ENCODE measurements around the gene TIMP1. TPM values are rescaled to one million over a fixed set of nuclear protein-coding genes. Genes with fewer than 3 reads are reported as not detected.
A peak's percentile ranks its signal among the peaks of the same experiment; 100 is the strongest.

The TIMP1 gene
- total RNA-seq, 1 experiment from 2014 or later, result 3.9 TPM

- intact Hi-C loops (cut with micrococcal nuclease; ENCODE audit: unreplicated experiment), result no loop called here
- Histone ChIP-seq H3K4me1 (0 out of 2 replicates have a peak, but pooled peaks cover 5% of the 10 kb centered on the region), H3K36me3 (ENCODE audit: control insufficient read depth, insufficient read depth, low read length) (no peaks in the 10 kb centered on the region), H3K27me3 (replicated peaks; ENCODE audit: control insufficient read depth, insufficient read depth, low read length) (no peaks in the 10 kb centered on the region), H3K4me3 (ENCODE audit: low read depth, low read length) (no peak overlapping the region), H3K9me3 (no peaks in the 10 kb centered on the region)
- BruUV-seq (replicated peaks), result no TSS peak
- Mint-ChIP-seq H3K4me1 (ENCODE audit: low read depth, unreplicated experiment) (no peaks in the 10 kb centered on the region), H3K36me3 (ENCODE audit: insufficient read depth, unreplicated experiment) (no peaks in the 10 kb centered on the region), H3K27ac (ENCODE audit: unreplicated experiment) (no peak overlapping the region), H3K4me3 (ENCODE audit: unreplicated experiment) (no peak overlapping the region), H3K27me3 (ENCODE audit: insufficient read depth, unreplicated experiment) (no peaks in the 10 kb centered on the region), H3K9me3 (ENCODE audit: unreplicated experiment) (no peaks in the 10 kb centered on the region)
- ChIA-PET CTCF (no interaction called here), POLR2A (interaction anchor here (0.5 to 1.2 kb wide), 2 partner anchors 13 to 1055 kb away, joined by 4 to 8 read pairs; no protein-coding TSS in a partner anchor)
- no peak for DNase-seq
- no peak for TF ChIP-seq CTCF (IDR thresholded peaks at IDR 0.05; ENCODE audit: insufficient read depth in 1 of 2, low read depth in 1 of 2, low read length in 1 of 2, severe bottlenecking in 1 of 2, unreplicated experiment in 1 of 2)
These were observed 38.7 kb upstream of the TIMP1 start for GRCh38 chrX:47543496-47543895.

GRCh38 chrX:47556045-47556623 is 26.1 kb upstream of the TIMP1 start:
- Mint-ChIP-seq H3K27ac (ENCODE audit: unreplicated experiment) (peak overlapping the region; percentile 86), H3K9me3 (ENCODE audit: unreplicated experiment) (no peaks in the 10 kb centered on the region), H3K4me1 (ENCODE audit: low read depth, unreplicated experiment) (peaks cover 12% of the 10 kb centered on the region), H3K4me3 (ENCODE audit: unreplicated experiment) (peak overlapping the region; percentile 83), H3K27me3 (ENCODE audit: insufficient read depth, unreplicated experiment) (no peaks in the 10 kb centered on the region), H3K36me3 (ENCODE audit: insufficient read depth, unreplicated experiment) (peaks cover 12% of the 10 kb centered on the region)
- no peak for TF ChIP-seq CTCF (IDR thresholded peaks at IDR 0.05; ENCODE audit: insufficient read depth in 1 of 2, low read depth in 1 of 2, low read length in 1 of 2, severe bottlenecking in 1 of 2, unreplicated experiment in 1 of 2)
- no peaks in the 10 kb centered on the region for H3K9me3 ChIP-seq
- ChIA-PET CTCF (interaction anchor here (1.0 to 1.7 kb wide), 3 partner anchors 15 to 88 kb away, joined by 3 to 9 read pairs (median 3); no protein-coding TSS in a partner anchor), POLR2A (interaction anchor here (0.6 to 1.2 kb wide), 7 partner anchors 9 to 338 kb away, joined by 3 to 13 read pairs (median 6); partner anchors contain the start of gene ELK1)
- no peaks in the 10 kb centered on the region for H3K36me3 ChIP-seq (ENCODE audit: control insufficient read depth, insufficient read depth, low read length)
- H3K4me3 ChIP-seq (ENCODE audit: low read depth, low read length), result peak overlapping the region; percentile 55
- H3K27me3 ChIP-seq (replicated peaks; ENCODE audit: control insufficient read depth, insufficient read depth, low read length), result no peaks in the 10 kb centered on the region
- no peaks in the 10 kb centered on the region for H3K4me1 ChIP-seq
- peak; percentile 89 to 91 for DNase-seq
- intact Hi-C loops (cut with micrococcal nuclease; ENCODE audit: unreplicated experiment), result loop anchor here (1.0 kb wide), 1 partner anchor 15 kb away; no protein-coding TSS in a partner anchor
- no TSS peak for BruUV-seq (replicated peaks)

GRCh38 chrX:47558436-47558835 is 23.8 kb upstream of the TIMP1 start:
- H3K4me3 ChIP-seq (ENCODE audit: low read depth, low read length), result no peak overlapping the region
- CTCF ChIA-PET, result no interaction called here
- H3K27me3 ChIP-seq (replicated peaks; ENCODE audit: control insufficient read depth, insufficient read depth, low read length), result no peaks in the 10 kb centered on the region
- Mint-ChIP-seq H3K27ac (ENCODE audit: unreplicated experiment) (no peak overlapping the region), H3K27me3 (ENCODE audit: insufficient read depth, unreplicated experiment) (no peaks in the 10 kb centered on the region), H3K4me1 (ENCODE audit: low read depth, unreplicated experiment) (peaks cover 12% of the 10 kb centered on the region), H3K4me3 (ENCODE audit: unreplicated experiment) (no peak overlapping the region), H3K36me3 (ENCODE audit: insufficient read depth, unreplicated experiment) (peaks cover 16% of the 10 kb centered on the region), H3K9me3 (ENCODE audit: unreplicated experiment) (no peaks in the 10 kb centered on the region)
- intact Hi-C loops (cut with micrococcal nuclease; ENCODE audit: unreplicated experiment), result no loop called here
- no TSS peak for BruUV-seq (replicated peaks)
- no peaks in the 10 kb centered on the region for H3K36me3 ChIP-seq (ENCODE audit: control insufficient read depth, insufficient read depth, low read length)
- TF ChIP-seq CTCF (IDR thresholded peaks at IDR 0.05; ENCODE audit: insufficient read depth in 1 of 2, low read depth in 1 of 2, low read length in 1 of 2, severe bottlenecking in 1 of 2, unreplicated experiment in 1 of 2), result no peak
- H3K4me1 ChIP-seq, result no peaks in the 10 kb centered on the region
- POLR2A ChIA-PET, result no interaction called here
- no peaks in the 10 kb centered on the region for H3K9me3 ChIP-seq
- no peak for DNase-seq

Data from Caco-2 (cell line).